ENCODE data around the gene DCTPP1. TPM values are rescaled to one million over a fixed set of nuclear protein-coding genes. Genes with fewer than 3 reads are reported as not detected.
A peak's percentile ranks its signal among the peaks of the same experiment; 100 is the strongest.

DCTPP1 gene
- total and polyA plus RNA-seq, 2 of the 13 experiments (the other 11 are each of a cell fraction or from before 2014, with no cell fraction given), result 54.8 to 74.4 TPM

DNA sequence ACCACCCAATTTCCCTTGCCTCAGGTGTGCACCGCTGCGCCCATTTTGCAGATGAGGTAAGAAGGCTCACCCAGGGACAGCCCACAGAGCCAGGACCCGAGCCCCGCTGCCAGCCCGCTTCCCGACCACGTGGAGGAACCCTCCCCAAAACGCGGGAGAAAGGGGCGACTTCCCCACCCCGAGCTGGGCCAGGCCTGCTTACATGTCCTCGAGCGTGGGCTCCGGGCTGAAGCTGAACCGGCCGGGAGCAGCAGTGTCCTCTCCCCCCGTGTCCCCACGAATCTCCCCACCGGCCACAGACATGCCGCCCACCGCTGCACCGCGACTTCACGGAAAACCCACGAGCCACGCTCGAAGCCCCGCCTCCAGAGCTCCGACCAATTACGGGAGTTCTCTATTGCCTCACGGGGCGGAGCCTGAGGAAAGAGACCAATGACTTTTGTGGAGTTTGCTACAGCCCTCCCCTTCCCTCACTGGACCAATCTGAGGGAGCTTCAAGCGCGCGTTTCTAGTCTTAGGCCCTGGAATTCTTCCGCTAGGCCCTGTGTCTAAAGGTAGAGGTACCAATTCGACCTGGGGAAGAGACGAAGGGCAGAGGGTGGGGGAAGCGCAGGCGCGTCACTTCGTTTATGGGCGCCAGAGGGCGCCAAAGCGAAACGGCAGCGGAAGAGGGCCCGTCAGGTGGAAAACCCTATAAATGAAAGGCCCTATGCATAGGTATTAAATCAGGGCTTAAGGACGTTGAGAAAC is at the start of gene DCTPP1 (continued):
- TF ChIP-seq, protein P1, sequence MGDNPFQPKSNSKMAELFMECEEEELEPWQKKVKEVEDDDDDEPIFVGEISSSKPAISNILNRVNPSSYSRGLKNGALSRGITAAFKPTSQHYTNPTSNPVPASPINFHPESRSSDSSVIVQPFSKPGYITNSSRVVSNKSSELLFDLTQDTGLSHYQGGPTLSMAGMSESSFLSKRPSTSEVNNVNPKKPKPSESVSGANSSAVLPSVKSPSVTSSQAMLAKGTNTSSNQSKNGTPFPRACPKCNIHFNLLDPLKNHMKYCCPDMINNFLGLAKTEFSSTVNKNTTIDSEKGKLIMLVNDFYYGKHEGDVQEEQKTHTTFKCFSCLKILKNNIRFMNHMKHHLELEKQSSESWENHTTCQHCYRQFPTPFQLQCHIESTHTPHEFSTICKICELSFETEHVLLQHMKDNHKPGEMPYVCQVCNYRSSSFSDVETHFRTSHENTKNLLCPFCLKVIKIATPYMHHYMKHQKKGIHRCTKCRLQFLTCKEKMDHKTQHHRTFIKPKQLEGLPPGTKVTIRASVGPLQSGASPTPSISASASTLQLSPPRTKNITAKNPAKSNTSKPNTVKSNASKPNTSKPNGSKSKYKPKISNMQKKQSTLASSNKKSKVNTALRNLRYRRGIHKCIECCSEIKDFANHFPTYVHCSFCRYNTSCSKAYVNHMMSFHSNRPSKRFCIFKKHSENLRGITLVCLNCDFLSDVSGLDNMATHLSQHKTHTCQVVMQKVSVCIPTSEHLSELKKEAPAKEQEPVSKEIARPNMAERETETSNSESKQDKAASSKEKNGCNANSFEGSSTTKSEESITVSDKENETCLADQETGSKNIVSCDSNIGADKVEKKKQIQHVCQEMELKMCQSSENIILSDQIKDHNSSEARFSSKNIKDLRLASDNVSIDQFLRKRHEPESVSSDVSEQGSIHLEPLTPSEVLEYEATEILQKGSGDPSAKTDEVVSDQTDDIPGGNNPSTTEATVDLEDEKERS (CRISPR knock-in tag; IDR thresholded peaks at IDR 0.05), result peak; percentile 38; the same call in 1 of the 2 replicates
- TF ChIP-seq ZNF510 (CRISPR knock-in tag; IDR thresholded peaks at IDR 0.05; ENCODE audit: low read depth) (peak; percentile 26), ZNF484 (CRISPR knock-in tag; IDR thresholded peaks at IDR 0.05; ENCODE audit: borderline replicate concordance, low read depth) (0 out of 2 replicates have a peak, but pooled peaks have one; percentile 54), NCOA5 (CRISPR knock-in tag; IDR thresholded peaks at IDR 0.05) (no peak), KAT7 (CRISPR knock-in tag; IDR thresholded peaks at IDR 0.05; ENCODE audit: borderline replicate concordance) (no peak; the same call in 1 of the 2 replicates), THAP11 (CRISPR knock-in tag; IDR thresholded peaks at IDR 0.05) (peak; percentile 83), TARDBP (CRISPR knock-in tag; IDR thresholded peaks at IDR 0.05) (peak; percentile 82), PAWR (CRISPR knock-in tag; IDR thresholded peaks at IDR 0.05; ENCODE audit: borderline replicate concordance) (peak; percentile 89; the same call in 1 of the 2 replicates), KLF16 (CRISPR knock-in tag; IDR thresholded peaks at IDR 0.05) (peak in 1 of 2 experiments; percentile 82; a peak in 1 of 4 replicates), ZNF619 (CRISPR knock-in tag; IDR thresholded peaks at IDR 0.05) (no peak; the same call in none of the 2 replicates), TBX2 (CRISPR knock-in tag; IDR thresholded peaks at IDR 0.05; ENCODE audit: borderline replicate concordance) (peak; percentile 88; the same call in 1 of the 2 replicates), GTF2F1 (IDR thresholded peaks at IDR 0.05; ENCODE audit: low read length) (no peak), ONECUT2 (CRISPR knock-in tag; IDR thresholded peaks at IDR 0.05) (no peak; the same call in 1 of the 2 replicates), PHB2 (IDR thresholded peaks at IDR 0.05; ENCODE audit: partially characterized antibody) (no peak), ZNF232 (CRISPR knock-in tag; IDR thresholded peaks at IDR 0.05; ENCODE audit: borderline replicate concordance) (no peak), PRPF4 (IDR thresholded peaks at IDR 0.05; ENCODE audit: low read depth, low read length, poor library complexity, severe bottlenecking) (no peak)
- TF ChIP-seq, protein P2, sequence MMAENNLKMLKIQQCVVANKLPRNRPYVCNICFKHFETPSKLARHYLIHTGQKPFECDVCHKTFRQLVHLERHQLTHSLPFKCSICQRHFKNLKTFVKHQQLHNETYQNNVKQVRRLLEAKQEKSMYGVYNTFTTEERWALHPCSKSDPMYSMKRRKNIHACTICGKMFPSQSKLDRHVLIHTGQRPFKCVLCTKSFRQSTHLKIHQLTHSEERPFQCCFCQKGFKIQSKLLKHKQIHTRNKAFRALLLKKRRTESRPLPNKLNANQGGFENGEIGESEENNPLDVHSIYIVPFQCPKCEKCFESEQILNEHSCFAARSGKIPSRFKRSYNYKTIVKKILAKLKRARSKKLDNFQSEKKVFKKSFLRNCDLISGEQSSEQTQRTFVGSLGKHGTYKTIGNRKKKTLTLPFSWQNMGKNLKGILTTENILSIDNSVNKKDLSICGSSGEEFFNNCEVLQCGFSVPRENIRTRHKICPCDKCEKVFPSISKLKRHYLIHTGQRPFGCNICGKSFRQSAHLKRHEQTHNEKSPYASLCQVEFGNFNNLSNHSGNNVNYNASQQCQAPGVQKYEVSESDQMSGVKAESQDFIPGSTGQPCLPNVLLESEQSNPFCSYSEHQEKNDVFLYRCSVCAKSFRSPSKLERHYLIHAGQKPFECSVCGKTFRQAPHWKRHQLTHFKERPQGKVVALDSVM (CRISPR knock-in tag; IDR thresholded peaks at IDR 0.05), result peak; percentile 90; the same call in 1 of the 2 replicates
- TF ChIP-seq, protein P3, sequence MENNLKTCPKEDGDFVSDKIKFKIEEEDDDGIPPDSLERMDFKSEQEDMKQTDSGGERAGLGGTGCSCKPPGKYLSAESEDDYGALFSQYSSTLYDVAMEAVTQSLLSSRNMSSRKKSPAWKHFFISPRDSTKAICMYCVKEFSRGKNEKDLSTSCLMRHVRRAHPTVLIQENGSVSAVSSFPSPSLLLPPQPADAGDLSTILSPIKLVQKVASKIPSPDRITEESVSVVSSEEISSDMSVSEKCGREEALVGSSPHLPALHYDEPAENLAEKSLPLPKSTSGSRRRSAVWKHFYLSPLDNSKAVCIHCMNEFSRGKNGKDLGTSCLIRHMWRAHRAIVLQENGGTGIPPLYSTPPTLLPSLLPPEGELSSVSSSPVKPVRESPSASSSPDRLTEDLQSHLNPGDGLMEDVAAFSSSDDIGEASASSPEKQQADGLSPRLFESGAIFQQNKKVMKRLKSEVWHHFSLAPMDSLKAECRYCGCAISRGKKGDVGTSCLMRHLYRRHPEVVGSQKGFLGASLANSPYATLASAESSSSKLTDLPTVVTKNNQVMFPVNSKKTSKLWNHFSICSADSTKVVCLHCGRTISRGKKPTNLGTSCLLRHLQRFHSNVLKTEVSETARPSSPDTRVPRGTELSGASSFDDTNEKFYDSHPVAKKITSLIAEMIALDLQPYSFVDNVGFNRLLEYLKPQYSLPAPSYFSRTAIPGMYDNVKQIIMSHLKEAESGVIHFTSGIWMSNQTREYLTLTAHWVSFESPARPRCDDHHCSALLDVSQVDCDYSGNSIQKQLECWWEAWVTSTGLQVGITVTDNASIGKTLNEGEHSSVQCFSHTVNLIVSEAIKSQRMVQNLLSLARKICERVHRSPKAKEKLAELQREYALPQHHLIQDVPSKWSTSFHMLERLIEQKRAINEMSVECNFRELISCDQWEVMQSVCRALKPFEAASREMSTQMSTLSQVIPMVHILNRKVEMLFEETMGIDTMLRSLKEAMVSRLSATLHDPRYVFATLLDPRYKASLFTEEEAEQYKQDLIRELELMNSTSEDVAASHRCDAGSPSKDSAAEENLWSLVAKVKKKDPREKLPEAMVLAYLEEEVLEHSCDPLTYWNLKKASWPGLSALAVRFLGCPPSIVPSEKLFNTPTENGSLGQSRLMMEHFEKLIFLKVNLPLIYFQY (CRISPR knock-in tag; IDR thresholded peaks at IDR 0.05; ENCODE audit: borderline replicate concordance), result peak; percentile 91

All from HepG2 (cell line).